OCI-LY3 (cell line): ENCODE data around the gene SLC8A2.

Source experiments
- H2AFZ ChIP-seq: fragments of 200-600, 300-600 bp; shearing (Covaris generic); 2 replicates; pipeline ENCODE4 v1.6.0; 2014; ENCODE audit warnings: antibody characterized with exemption, low read depth, low read length
- H3K27ac ChIP-seq: fragments of 200-600, 300-600 bp; sonication (generic); 2 replicates; pipeline ENCODE4 v1.5.1; 2014; ENCODE audit warnings: mild to moderate bottlenecking, low read length, moderate library complexity, mixed read lengths
- H3K27me3 ChIP-seq: fragments of 200-600, 300-600 bp; sonication (generic); 2 replicates; pipeline ENCODE4 v1.6.1; 2014; ENCODE audit warnings: low read depth, low read length, mixed read lengths
- H3K36me3 ChIP-seq: fragments of 200-600, 300-600 bp; sonication (generic); replicated peaks from 2 replicates; pipeline ENCODE3; 2014; ENCODE audit warnings: low read depth, low read length, mixed read lengths
- H3K4me1 ChIP-seq: fragments of 300-600, 200-600 bp; sonication (generic); 2 replicates; pipeline ENCODE4 v1.6.1; 2014; ENCODE audit warnings: low read length, mixed read lengths
- H3K4me2 ChIP-seq: fragments of 200-600, 300-600 bp; sonication (generic); 2 replicates; pipeline ENCODE4 v1.6.1; 2014; ENCODE audit warnings: low read length, mixed read lengths
- H3K4me3 ChIP-seq: fragments of 300-600, 200-600 bp; sonication (generic); 2 replicates; pipeline ENCODE4 v1.5.1; 2014; ENCODE audit warnings: antibody characterized with exemption, mild to moderate bottlenecking, low read length, moderate library complexity
- H3K79me2 ChIP-seq: fragments of 300-600, 200-600 bp; shearing (Covaris generic); 2 replicates; pipeline ENCODE4 v1.6.1; 2014; ENCODE audit warnings: mild to moderate bottlenecking, low read length, mixed read lengths
- H3K9ac ChIP-seq: fragments of 300-600, 200-600 bp; shearing (Covaris generic); 2 replicates; pipeline ENCODE4 v1.6.0; 2014; ENCODE audit warnings: mild to moderate bottlenecking, low read length, moderate library complexity
- H3K9me3 ChIP-seq: fragments of 200-600, 300-600 bp; shearing (Covaris generic); 2 replicates; pipeline ENCODE4 v1.6.1; 2014; ENCODE audit warnings: low read length, mixed read lengths; ENCODE audit not compliant: insufficient read depth
- H4K20me1 ChIP-seq: fragments of 200-600, 300-600 bp; sonication (generic); 2 replicates; pipeline ENCODE4 v1.6.1; 2016; ENCODE audit warnings: low read length, mixed read lengths; ENCODE audit not compliant: insufficient read depth
- EZH2phosphoT487 ChIP-seq: fragments of 200-600 bp; shearing (Covaris generic); IDR thresholded peaks from 2 replicates; pipeline ENCODE4 v1.6.1; 2018; ENCODE audit warnings: antibody characterized with exemption, mixed run types, low read depth
- TF ChIP-seq, protein P1 (sequence below): fragments of 200-600, 300-600 bp; sonication (generic); IDR thresholded peaks from 2 replicates; pipeline ENCODE4 v1.5.1; 2014; ENCODE audit warnings: antibody characterized with exemption, low read length, low read depth

The SLC8A2 gene

DNA sequence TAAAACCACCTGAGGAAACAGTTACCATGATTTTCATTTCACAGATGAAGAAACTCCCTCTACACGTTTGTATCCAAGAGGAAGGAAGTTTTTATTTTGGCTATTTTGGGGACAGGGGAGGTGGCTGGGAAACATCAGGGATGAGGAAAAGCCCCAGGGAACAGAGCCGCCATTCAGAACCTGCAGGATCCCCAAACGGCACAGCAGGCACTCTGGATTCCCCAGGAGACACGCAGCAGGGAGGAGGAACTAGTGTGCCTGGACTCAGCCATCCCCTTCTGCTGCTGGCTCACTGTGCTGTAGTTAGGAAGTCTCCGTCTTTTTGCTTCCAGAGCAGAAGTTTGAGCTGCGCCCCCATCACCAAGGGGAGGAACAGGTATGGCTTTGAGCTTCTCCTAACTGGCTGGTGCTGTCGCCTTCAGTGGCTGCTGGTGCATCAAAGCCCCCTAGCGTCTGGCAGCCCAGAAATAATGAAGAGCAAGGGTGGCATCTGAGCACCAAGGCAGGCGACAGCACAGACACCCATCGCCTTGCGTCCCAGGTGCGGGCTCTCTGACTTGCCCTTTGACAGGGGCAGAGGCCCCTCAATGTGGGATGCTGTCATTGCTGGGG lies 38.9 kb upstream of the SLC8A2 start:
- Histone ChIP-seq H3K4me1 (peaks cover 12% of the 10 kb centered on the region), H3K27ac (no peak overlapping the region), H3K9me3 (no peaks in the 10 kb centered on the region), H4K20me1 (peaks cover 53% of the 10 kb centered on the region), H2AFZ (no peak overlapping the region), H3K79me2 (peaks cover 73% of the 10 kb centered on the region), H3K4me3 (no peak overlapping the region), H3K27me3 (no peaks in the 10 kb centered on the region), H3K4me2 (no peak overlapping the region), H3K36me3 (no peaks in the 10 kb centered on the region), H3K9ac (no peak overlapping the region)
- TF ChIP-seq EZH2phosphoT487, result no peak
- TF ChIP-seq, protein P1, sequence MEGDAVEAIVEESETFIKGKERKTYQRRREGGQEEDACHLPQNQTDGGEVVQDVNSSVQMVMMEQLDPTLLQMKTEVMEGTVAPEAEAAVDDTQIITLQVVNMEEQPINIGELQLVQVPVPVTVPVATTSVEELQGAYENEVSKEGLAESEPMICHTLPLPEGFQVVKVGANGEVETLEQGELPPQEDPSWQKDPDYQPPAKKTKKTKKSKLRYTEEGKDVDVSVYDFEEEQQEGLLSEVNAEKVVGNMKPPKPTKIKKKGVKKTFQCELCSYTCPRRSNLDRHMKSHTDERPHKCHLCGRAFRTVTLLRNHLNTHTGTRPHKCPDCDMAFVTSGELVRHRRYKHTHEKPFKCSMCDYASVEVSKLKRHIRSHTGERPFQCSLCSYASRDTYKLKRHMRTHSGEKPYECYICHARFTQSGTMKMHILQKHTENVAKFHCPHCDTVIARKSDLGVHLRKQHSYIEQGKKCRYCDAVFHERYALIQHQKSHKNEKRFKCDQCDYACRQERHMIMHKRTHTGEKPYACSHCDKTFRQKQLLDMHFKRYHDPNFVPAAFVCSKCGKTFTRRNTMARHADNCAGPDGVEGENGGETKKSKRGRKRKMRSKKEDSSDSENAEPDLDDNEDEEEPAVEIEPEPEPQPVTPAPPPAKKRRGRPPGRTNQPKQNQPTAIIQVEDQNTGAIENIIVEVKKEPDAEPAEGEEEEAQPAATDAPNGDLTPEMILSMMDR, result no peak

DNA sequence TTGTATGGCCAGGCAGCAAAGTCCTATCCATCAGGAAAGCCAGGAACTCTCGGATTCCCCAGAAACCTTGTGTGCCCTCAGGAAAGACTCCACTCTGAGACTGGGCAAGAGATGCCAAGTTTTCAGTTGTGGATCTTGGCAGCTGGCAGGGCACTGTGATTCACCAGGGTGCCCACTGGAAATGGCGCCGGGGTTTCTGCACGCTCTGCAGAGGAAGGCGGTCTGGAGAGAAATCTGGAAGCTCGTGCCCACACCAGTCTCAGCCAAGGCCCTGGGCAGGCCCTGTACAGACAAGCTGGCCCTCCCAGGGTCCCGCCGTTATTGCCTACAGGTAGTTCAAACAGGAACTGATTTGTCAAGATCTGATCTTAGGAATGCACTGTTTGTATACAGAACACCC lies 38.3 kb upstream of the SLC8A2 start:
- Histone ChIP-seq H3K79me2 (peaks cover 73% of the 10 kb centered on the region), H3K4me1 (peaks cover 12% of the 10 kb centered on the region), H3K27ac (no peak overlapping the region), H3K9ac (no peak overlapping the region), H4K20me1 (peaks cover 53% of the 10 kb centered on the region), H2AFZ (no peak overlapping the region), H3K9me3 (no peaks in the 10 kb centered on the region), H3K27me3 (no peaks in the 10 kb centered on the region), H3K36me3 (no peaks in the 10 kb centered on the region), H3K4me2 (no peak overlapping the region), H3K4me3 (no peak overlapping the region)
- no peak for TF ChIP-seq EZH2phosphoT487
- TF ChIP-seq, protein P1, result no peak

DNA sequence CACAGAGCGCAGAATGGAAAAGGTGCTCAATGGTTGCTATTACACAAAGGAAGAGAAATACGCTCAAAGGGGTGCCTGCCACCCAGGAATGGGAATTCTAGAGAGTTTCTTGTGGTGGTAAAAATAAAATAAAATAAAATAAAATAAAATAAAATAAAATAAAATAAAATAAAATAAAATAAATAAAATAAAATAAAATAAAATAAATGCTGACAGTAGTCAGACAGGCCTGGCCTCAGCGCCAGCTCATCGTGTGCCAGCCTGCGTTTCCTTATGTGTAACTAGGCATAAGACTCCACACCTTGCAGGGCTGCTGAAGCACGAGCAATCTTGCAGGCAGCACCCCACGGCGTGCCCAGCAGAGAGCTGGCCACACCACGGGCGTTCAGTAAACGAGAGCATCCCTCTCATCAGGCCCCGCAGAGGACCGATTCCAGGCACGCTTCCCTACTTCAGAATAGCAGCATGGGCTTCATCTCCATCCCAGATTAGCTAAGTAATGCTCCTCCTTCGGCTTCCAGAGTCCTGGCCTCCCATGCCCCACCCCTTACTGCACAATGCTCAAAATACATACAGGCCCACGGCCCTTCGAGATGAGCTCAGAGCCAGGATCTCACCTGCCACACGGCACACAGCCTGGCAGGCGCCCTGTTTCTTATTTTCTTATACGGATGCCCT lies 37.6 kb upstream of the SLC8A2 start:
- Histone ChIP-seq H3K9ac (no peak overlapping the region), H3K27ac (no peak overlapping the region), H2AFZ (no peak overlapping the region), H3K27me3 (no peaks in the 10 kb centered on the region), H3K4me3 (no peak overlapping the region), H3K36me3 (no peaks in the 10 kb centered on the region), H3K79me2 (peaks cover 68% of the 10 kb centered on the region), H3K4me1 (peaks cover 12% of the 10 kb centered on the region), H3K9me3 (no peaks in the 10 kb centered on the region), H4K20me1 (peaks cover 53% of the 10 kb centered on the region), H3K4me2 (no peak overlapping the region)
- TF ChIP-seq, protein P1, result no peak
- no peak for TF ChIP-seq EZH2phosphoT487

DNA sequence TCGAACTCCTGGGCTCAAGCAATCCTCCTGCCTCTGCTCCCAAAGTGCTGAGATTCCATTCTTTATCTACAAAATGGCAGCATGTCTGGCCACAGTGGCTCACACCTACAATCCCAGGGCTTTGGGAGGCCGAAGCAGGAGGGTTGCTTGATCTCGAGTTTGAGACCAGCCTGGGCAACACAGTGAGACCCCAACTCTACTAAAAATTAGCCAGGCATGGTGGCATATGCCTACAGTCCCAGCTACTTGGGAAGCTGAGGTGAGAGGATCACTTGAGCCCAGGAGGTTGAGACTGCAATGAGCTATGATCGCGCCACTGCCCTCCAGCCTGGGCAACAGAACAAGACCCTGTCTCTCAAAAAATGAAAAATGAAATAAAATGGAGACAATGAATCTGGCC lies 37.0 kb upstream of the SLC8A2 start:
- Histone ChIP-seq H3K27ac (no peak overlapping the region), H3K4me1 (peaks cover 8% of the 10 kb centered on the region), H3K4me3 (no peak overlapping the region), H3K9me3 (no peaks in the 10 kb centered on the region), H3K4me2 (no peak overlapping the region), H4K20me1 (peaks cover 53% of the 10 kb centered on the region), H3K27me3 (no peaks in the 10 kb centered on the region), H3K36me3 (peaks cover 2% of the 10 kb centered on the region), H3K9ac (no peak overlapping the region), H2AFZ (no peak overlapping the region), H3K79me2 (peaks cover 62% of the 10 kb centered on the region)
- TF ChIP-seq EZH2phosphoT487, result no peak
- TF ChIP-seq, protein P1, result no peak
